Stimulated activated CD4-positive, alpha-beta T cell treated with anti-CD3 and anti-CD28 coated beads, Interleukin-15, amount 100 ng/mL, for 1 hour (primary cell): ENCODE measurements around the gene NHS.
A peak's percentile ranks its signal among the peaks of the same experiment; 100 is the strongest.

ENCODE experiments used
- DNase-seq, 2 donors: peaks; one replicate each; pipeline ENCODE4 v3.0.0-alpha.2; 2020; ENCODE audit warnings: low read depth in 1 of 2, low spot score in 1 of 2

The NHS gene

DNA sequence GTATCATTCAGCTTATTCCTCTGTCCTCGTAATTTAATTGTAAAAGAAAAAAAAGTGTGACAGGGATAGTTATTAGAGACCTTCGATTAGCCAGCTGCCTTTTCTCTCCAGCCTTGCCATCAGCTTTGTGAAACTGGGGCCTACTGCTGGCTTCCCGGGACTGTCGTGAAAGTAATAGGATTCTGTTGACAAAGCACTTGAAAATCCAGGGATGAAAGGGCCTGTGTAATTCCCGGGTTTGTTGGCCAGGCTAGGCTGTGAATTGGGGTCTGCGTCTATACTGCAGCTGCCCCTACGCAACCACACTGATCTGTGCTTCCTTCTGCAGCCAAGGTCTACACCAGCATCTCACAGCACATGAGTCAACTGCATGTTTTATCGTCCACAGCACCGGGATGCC, 241.9 kb downstream of the NHS start:
- no peak for DNase-seq

DNA sequence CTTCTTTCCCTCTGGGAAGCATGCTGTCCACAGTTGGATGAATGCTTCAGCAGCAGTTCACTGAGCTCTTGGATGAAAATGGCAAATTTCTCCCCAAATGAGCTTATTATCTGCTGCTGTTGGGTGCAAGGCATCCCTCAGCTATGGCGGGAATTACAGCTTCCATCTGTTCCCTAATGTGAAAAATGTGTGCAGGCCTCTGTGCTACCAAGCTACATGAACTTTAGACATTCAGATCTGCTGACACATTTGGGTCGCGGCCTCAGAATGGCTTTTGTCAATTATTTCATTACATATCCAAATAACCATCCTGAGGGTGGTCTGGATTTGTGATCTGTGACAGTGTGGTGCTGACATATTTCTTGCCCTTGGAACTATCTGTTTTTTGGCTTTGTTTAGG, 242.8 kb downstream of the NHS start:
- DNase-seq = no peak

DNA sequence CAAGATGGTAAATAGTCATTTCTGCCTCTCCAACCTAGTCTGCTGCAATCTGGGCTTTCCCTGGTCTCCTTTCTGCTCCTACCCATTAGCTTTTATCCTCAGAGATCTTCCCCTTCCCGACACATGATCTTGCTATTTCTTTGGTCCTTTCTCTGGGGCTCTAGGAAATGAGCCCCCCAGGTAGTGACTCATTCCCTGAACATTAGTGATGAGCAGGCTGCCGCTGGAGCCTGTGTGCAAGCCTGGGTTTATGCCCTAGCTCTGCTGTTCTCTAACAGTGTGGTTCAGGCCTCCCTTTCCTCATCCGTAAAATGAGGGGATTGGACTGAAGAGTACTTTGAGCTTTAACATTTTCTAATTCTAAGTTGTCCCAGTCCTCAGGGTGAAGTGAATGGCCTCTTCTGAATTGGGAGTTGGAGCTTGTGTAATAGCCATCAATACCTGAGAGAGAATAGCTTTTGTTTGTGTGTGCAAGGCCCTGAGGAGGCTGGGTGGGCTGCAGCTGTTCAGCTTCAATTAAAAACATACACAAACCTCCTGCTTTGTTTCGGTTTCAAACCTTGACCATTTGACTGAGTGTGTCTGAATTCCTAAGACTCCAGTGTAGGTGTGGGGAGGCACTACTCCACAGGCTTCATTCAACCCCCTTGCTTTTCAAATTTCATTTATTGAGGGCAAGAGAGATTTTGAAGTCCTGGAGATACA, 246.7 kb downstream of the NHS start:
- no peak for DNase-seq

DNA sequence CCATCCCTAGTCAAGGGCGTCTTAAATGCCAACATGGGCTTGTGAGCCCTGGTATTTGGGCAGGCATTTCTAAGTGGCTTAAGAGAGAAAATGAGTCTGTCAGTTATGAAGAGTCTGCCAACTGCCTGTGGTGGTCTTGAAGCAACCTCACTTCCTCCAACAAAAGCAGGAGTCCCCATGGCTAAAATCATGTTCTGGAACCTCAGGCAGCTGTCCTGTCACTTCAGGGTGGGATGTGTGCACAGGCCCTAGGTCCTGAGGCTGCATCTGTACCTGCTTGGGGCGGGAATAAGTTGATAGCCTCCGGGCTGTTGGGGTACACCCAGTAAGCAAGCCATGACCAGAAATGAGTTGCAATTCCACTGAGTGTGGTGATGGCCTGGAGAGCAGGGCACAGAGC, 247.3 kb downstream of the NHS start:
- DNase-seq = no peak

DNA sequence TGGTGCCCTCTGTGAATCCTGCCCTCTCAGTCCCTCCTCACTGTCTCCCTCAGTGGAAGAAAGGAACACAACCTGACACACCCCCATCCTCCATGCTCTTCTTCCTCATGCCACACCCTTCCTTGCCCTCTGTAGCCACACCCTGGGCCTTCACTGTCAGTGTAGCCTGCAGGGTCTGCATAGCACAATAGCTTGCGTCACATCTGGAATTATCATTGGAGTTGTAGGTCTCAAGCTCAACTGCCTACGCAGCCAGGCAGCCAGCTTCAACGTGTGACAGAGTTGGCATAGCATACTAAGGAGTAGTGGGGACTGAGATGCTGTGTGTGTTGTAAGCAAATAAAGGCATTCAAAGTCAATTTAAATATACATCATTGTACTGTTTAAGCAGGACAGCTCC, 248.8 kb downstream of the NHS start:
- no peak for DNase-seq

DNA sequence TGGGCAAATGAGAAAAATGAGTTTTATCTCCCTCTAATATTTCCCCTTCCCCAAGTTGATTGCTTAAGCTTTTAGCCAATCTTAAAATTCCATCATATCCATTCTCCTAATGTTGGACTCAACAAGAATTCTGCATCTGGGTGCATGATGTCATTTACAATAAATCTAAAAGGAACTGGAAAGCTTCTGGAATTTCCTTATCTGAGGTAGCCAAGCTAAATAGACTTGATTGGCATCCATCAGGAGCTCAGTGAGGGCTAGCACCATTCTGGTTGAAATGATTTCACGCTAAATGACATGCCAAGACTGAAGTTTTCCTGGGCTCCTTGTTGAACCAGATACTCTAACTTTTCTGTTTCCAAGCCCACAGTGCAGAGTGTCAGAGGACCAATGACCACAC, 252.0 kb downstream of the NHS start:
- no peak for DNase-seq

DNA sequence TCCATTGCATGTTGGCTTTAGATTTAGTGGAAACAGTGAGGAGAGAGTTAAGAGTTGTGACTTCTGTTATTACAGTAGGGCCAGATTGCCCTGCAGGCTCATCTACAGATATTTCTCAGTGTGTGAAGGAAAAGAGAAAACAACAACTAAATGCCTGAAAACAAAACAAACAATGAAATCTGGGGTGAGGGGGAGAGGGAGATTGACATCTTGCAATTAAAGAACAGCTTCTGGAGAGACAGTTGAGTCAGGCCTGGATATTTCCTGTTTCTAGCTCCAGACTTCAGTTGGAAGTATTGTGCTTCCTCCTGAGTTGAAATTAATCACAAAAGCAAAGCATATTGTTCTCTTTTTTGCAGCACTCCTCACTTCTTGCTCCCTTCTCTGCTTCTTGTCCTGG, 254.0 kb downstream of the NHS start:
- DNase-seq = no peak

DNA sequence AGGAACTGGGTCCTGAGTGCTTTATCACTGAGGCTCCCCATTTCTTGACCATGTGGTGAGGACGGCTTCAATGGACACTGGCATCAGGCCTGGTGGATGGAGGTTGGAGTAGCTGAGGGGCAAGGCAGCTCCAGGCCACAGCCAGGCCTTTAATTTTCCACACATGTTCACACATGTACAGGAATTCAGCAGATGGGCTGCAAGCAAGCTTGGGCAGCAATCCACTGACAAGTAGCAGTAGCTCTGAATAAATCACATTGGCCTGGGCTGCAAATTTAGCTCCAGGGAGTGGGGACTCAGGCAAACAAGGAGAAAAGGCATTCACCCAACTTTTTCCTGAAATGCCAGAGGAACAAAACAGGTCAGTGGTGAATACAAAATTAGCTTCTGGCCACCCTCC, 254.5 kb downstream of the NHS start:
- no peak for DNase-seq

DNA sequence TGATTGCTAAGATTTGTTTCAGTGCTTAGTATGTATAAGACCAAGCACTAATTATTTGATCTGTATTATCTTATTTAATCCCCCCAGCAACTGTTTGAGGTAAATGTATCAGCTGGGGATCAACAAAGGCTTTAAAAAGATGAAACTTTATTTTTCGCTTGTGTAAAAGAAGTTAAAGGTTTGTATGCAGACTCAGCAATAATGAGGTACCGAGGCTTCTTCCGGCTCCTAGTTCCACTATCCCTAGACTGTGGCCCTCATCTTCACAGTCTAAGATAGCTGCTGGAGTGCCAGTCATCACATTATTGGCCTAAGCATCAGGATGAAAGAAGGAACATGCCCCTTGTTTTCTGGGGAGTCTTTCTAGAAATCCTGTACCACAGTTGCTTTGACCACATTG, 256.6 kb downstream of the NHS start:
- DNase-seq = no peak

DNA sequence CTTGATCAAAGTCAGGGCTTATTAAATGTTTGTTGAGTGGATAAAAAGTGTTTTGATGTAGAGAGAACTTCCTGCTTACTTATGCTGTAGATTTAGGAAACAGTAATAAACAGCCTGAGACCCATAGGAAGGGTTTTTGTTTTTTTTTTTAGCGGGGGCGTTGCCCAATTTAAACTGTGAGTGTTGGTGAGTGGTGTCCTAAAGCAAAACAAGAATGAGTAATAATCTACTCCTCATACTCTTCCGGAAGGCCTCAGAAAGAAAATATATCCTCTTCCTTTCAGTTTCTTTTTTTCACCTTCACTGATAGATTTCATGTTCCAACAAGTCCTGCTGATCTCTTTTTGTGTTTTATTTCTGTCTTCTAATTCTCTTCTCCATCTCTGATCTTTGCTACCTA, 257.9 kb downstream of the NHS start:
- no peak for DNase-seq

DNA sequence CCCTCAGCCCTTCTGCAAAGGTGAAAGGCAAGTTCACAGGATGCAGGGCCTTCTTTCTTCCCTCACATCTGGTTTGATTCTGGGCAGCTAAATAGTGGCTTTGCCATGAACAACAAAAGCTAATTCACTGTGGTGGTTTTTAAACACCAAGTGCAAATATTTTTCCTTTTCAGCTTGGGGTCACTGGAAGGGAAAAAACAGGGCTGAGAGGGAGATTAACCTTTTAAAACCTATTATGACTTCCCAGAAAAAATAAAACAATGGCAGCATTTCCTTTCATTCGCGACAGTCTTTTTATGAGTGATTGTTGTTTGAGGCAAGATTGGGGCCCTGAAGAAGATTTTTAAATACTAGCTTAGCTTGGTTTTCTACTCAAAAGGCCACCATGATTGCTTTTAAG, 258.5 kb downstream of the NHS start:
- DNase-seq = no peak

DNA sequence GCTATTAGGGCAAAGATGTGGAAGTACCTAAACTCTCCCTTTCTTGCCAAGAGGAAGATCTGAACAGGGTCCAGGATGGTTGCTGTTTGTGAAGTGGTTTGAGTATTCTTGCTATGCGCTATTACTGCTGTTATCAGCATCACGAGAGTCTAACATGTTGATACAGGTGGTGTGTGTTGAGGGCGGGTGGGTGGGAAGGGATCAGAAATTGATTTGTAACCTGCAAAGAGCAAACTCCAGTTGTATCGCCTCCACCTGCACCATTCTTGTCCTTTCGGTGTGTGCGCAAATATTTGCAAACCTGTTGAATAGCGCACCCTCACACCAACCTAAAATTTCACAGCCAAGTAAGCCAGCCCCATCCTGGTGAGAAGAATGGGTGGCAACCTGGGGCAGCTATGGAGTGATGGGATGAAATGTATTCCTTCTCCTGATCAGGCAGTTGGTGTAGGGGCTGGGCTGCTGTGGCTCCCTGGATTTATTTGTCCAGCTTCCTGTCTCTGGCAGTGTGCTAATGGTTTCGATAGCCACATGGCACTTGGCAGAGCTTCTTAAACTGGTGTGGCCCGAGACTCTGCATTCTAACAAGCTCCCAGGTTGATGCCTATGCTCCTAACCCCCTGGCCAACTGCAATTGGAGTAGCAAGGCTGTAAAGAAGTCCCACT, 259.7 kb downstream of the NHS start:
- no peak for DNase-seq

DNA sequence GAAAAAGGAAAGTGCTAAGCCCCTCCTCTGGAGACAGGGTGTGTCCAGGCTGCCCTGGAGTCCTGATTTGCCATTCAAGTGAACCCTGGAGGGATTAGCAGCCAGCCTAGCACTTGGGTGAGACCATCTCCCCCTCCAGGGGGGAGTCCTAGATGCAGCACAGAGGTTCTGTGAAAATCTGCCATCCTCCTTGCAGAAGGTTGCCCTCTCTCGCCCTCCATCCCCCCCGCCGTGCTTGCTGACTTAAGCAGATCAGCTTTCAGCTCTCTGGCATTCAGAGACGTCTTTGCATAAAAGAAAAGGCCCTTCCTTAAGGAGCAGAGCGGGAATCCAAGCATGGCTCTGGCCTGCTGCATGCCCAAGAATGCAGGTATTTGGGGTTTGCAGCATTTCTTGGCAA, 260.2 kb downstream of the NHS start:
- DNase-seq = no peak

DNA sequence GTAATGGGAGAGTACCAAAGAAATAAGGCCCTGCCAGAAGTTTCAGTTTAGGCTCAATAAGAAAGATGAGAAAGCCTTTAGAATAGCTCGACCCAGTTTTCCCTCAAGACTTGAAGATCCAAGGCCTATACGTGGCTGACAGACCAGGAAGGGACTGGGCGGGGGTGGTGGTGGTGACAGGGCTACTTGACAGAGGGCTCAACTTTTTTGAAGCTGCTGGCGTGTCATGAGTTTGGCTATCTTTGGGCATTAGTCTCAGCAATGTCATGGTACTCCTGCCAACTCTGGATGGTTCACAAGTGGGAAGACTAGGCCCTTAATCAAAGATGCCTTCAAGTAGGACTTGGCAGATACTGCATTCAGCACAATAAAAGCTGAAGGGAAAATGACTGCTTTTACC, 262.2 kb downstream of the NHS start:
- no peak for DNase-seq

DNA sequence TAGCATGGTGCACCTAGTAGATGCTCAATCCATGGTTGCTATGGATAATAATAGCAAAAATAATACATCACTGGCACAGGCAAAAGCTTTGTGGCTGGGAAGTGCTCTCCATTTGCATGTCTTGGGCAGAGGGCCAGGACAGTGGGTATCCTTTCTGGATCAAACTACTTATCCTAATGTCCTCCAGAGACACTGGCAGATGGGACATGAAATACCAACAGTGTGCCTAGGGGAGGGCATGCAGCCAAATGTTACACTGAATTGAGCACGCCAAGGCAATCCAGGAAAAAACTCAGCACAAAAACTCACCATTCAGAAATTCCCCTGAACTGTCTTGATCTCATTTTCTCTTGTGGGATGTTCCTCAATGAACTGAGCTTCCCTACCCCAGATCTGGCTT, 263.7 kb downstream of the NHS start:
- DNase-seq = no peak

DNA sequence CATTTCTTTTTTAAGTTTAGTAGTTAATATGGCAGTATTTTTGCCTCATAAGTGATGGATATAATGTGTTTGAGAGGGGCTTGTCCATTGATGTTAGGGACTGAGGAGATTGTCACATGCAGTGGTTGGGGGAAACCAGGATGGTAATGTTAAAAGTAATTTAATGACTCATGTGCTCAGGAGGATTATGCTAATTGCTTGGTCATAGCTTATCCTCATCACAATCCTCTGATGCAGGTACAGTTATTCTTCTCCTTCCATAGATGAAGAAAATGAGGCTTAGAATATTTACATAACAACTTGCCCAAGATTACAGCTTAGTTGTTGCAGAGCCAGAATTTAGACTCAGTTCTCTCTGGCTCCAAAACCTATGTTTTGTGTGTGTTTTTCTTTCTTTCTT, 267.9 kb downstream of the NHS start:
- no peak for DNase-seq

DNA sequence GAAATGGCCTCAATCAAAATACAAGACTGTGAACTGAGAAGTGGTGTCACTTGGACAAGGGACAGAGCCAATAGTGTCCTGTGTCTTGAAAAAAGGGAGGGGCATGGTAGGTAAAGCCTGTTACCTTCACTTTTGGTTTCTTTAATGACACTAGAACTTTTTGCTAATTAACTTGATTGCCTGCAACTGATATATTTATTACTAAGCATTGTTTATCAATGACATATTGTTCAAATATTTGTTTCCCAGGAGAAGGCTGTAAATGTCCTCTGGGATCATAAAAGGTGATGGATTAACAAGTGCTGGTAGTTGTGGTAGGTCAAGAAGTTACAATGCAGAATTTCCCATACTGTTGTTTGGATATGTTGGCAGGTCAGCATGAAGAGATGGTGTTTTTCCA, 268.5 kb downstream of the NHS start:
- DNase-seq = no peak

DNA sequence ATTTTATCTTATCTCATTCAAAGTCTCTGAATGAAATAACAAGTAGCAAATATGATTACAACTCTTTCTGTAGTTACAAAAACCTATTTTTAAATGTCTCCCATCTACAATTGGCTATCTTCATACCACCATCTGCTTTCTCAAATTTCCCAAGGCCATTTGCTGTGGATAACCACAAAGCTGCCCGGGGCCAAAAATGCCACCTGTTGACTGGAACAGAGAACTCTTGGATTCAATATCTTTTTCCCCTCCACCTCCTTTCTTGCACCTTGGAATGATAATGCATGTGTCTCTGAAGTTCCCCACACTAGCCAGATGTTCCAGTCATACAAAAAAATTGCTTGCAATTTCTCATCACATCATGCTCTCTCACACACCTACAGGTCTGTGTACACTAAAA, 269.0 kb downstream of the NHS start:
- no peak for DNase-seq

DNA sequence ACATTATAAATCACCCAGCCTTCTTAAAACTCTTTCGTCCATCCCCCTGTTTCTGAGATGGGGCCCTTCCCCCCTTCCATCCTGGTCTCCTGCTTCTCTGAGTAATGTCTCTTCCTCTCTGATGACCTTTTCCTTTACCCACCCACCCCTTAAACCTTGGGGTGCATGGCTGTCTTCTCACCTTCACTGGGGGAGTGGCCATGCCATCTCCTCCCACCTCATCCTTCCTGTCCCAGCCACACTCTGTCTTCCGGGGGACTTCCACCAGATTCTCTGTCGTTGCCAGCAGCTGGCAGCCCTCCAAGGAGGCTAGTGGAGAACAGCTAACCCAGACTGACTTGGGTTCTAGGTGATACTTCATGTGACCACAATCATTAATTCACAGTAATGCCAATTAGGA, 279.1 kb downstream of the NHS start:
- peak in 1 of 2 donors; percentile 23 for DNase-seq

DNA sequence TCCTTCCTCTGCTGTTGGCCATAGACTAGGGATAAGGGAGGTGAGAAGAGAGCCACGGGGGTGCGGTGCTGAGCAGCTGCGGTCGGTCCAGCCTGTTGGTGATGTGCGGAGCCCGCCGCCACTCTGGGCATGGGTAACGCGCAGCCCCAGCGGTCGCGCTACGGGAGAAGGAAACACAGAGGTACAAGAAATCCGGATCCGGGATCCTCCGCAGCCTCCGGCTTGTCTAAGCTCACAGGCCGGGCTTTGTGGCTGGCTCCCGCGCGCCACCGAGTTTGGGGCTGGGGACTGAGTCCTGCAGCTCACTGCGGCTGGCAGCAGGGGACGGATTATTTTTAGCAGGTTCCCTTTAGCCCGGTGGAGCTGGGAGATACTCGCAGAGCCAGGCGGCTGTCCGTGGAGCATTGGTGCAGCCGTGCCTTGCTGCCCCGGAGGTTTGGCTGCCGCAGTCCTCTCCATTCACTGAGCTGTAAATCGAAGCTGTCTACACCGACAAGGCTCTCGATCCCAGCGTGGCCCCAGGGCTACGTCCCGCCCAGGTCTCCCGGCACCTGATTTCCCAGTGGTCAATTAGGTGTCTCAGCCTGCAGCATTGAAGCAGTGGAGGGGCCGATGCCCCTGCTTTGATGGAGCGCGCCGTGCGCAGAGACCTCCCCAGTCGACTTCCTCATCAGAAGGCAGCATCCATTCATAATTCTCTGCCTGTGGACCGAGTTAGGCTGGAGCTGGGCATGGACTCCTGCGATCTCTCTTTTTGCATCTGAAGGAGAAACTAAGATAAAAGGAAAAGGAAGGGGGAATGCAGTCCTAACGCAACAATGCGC, 280.4 kb downstream of the NHS start:
- DNase-seq = no peak

DNA sequence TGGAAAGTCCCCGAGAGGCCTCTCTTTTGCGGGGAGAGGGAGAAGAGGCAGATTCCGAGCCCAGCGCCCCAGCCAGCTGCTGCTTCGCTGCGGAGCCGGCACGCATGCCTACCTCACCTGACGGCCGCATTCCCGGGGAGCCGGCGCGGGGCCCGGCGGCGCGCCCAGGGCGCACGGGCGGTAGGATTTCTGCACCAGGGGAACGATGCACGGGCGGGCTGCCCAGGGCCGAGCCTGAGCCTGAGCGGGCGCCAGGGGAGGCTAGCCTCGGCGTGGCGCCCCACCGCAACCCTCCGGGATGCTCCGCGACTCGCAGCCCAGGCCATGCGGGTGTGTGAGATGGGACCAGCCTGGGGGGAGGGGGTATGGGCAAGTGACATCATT, 281.0 kb downstream of the NHS start:
- no peak for DNase-seq

DNA sequence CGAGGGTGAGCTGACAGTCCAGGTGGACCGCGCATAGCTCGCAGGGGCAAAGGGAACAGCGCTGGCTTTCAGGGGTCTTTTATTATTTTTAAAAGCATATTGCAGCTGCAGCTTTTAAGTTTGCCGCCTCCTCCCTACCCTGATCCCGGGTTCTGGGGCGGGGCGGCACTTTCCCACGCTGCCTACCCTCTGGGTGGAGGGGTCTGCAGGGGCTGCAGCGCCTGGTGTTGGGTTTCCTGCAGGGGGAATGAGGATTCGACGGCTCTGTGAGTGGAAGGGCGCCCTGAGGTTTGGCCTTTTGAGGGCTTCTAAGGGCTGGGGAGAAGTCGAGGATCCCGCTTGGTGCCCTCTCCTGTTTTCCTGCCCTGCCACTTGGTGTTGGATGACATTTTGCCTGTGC, 281.6 kb downstream of the NHS start:
- no peak for DNase-seq
